ENCODE measurements around the gene ZBBX. TPM values are rescaled to one million over a fixed set of nuclear protein-coding genes. Genes with fewer than 3 reads are reported as not detected.
A peak's percentile ranks its signal among the peaks of the same experiment; 100 is the strongest.
"Not testable (repeated sequence)": the region's sequence is repeated elsewhere in the genome, so short reads cannot be mapped to it uniquely, and the experiment has no call there.

ZBBX gene, protein sequence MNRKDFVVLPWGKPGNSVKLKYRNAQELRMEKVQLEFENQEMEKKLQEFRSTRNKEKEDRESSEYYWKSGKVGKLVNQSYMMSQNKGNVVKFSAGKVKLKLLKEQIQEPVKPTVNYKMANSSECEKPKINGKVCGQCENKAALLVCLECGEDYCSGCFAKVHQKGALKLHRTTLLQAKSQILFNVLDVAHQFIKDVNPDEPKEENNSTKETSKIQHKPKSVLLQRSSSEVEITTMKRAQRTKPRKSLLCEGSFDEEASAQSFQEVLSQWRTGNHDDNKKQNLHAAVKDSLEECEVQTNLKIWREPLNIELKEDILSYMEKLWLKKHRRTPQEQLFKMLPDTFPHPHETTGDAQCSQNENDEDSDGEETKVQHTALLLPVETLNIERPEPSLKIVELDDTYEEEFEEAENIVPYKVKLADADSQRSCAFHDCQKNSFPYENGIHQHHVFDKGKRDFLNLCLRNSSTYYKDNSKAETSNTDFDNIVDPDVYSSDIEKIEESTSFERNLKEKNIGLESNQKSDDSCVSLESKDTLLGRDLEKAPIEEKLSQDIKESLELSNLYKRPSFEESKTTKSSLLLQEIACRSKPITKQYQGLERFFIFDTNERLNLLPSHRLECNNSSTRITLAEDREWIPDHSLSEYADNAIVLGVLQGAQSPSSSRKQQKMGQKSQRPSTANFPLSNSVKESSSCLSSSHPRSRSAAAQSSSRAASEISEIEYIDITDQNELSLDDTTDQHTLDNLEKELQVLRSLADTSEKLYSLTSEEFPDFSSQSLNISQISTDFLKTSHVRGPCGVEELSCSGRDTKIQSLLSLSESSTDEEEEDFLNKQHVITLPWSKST
- total RNA-seq (not detected), polyA plus RNA-seq (not detected)

DNA sequence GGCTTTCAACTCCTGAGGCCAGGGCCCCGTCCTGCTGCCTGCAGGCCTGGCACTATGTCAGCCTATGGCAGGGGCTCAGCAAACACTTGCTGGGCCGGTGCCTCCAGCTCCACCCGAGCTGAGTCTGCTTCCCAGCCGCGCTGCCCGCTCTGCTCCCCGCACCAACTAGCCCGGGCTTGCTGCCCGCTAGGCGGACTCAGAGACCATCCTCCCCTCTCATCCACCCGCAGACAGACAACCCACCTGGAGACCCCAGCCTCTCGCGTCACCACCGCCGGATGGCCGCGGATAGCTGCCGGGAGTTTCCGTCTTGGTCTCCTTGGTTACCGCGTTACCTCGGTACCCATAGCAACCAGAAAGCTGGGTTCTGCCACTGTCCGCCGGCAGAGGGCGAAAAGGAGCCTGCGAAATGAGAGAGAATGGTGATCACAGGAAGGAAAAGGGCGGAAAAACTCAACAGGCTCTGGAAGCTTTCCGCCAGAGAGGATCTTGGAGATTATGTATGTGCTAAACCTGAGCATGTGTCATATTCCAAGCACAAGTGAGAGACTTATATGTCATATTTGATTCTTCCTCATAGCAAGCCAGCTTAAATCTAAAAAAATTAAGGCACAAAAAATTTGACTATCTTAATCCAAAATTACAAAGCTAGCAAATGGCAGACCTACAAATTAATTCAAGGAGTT lies at the start of gene ZBBX:
Gene ZBBX (minus strand): TSS at position 294 of the 686 bp plus-strand sequence. CDS start 7,396 bp downstream, outside the sequence.
- DNase-seq (peak; percentile 62 to 81 (median 79)), ATAC-seq (ENCODE audit: low read depth in 2 of 2) (peak; percentile 82 to 83)
- Histone ChIP-seq H3K27ac (ENCODE audit: insufficient read depth, low read length, poor library complexity, severe bottlenecking) (no peak within 1 kb of the TSS), H3K36me3 (ENCODE audit: control insufficient read depth, insufficient read depth, low read length) (no peaks in the 10 kb centered on the region), H3K27me3 (ENCODE audit: control insufficient read depth, insufficient read depth, low read length) (no peaks in the 10 kb centered on the region), H3K4me3 (ENCODE audit: low read depth, low read length) (peak within 1 kb of the TSS; percentile 4), H3K9me3 (ENCODE audit: control insufficient read depth in 2 of 2, low read length in 2 of 2) (no peaks in the 10 kb centered on the region), H3K4me1 (ENCODE audit: control insufficient read depth, insufficient read depth, low read length, poor library complexity, severe bottlenecking) (peaks cover 7% of the 10 kb centered on the region)
- Mint-ChIP-seq H3K27ac (peak within 1 kb of the TSS in 2 of 3 donors; percentile 12 to 60), H3K4me3 (peak within 1 kb of the TSS in 3 of 4 donors; percentile 5 to 84 (median 78)), H3K27me3 (peaks cover 6% of the 10 kb centered on the region), H3K9me3 (peaks cover 0 to 1% (median 0%) of the 10 kb centered on the region in 7 donors), H3K4me1 (peaks cover 0 to 9% (median 8%) of the 10 kb centered on the region in 4 donors), H3K36me3 (no peaks in the 10 kb centered on the region)

DNA sequence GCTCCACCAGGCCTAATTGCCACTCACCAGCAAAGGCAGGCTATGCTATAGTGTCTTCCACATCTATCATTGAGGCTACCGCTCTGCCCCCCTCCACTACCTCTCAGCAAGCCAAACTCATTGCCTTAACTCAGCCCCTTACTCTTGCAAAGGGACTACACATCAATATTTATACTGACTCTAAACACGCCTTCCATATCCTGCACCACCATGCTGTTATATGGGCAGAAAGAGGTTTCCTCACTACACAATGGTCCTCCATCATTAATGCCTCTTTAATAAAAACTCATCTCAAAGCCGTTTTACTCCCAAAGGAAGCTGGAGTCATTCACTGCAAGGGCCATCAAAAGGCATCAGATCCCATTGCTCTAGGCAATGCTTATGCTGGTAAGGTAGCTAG lies 46.9 kb upstream of the ZBBX start:
- not testable (repeated sequence) for H3K4me3 Mint-ChIP-seq; H3K9me3 ChIP-seq (ENCODE audit: control insufficient read depth in 2 of 2, low read length in 2 of 2); H3K9me3 Mint-ChIP-seq; H3K27ac ChIP-seq (ENCODE audit: insufficient read depth, low read length, poor library complexity, severe bottlenecking); H3K4me1 ChIP-seq (ENCODE audit: control insufficient read depth, insufficient read depth, low read length, poor library complexity, severe bottlenecking); H3K36me3 Mint-ChIP-seq; H3K27me3 ChIP-seq (ENCODE audit: control insufficient read depth, insufficient read depth, low read length); H3K4me1 Mint-ChIP-seq; H3K27ac Mint-ChIP-seq; H3K36me3 ChIP-seq (ENCODE audit: control insufficient read depth, insufficient read depth, low read length); ATAC-seq (ENCODE audit: low read depth in 2 of 2); H3K27me3 Mint-ChIP-seq; H3K4me3 ChIP-seq (ENCODE audit: low read depth, low read length); DNase-seq

DNA sequence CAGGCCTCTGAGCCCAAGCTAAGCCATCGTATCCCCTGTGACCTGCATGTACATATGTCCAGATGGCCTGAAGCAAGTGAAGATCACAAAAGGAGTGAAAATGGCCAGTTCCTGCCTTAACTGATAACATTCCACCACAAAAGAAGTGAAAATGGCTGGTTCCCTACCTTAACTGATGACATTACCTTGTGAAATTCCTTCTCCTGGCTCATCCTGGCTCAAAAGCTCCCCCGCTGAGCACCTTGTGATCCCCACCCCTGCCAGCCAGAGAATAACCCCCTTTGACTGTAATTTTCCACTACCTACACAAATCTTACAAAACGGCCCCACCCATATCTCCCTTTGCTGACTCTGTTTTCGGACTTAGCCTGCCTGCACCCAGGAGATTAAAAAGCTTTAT lies 42.3 kb upstream of the ZBBX start:
- not testable (repeated sequence) for H3K9me3 ChIP-seq (ENCODE audit: control insufficient read depth in 2 of 2, low read length in 2 of 2); H3K36me3 Mint-ChIP-seq; H3K27ac Mint-ChIP-seq; DNase-seq; H3K27me3 ChIP-seq (ENCODE audit: control insufficient read depth, insufficient read depth, low read length); H3K4me1 ChIP-seq (ENCODE audit: control insufficient read depth, insufficient read depth, low read length, poor library complexity, severe bottlenecking); ATAC-seq (ENCODE audit: low read depth in 2 of 2); H3K27ac ChIP-seq (ENCODE audit: insufficient read depth, low read length, poor library complexity, severe bottlenecking); H3K4me3 Mint-ChIP-seq; H3K4me1 Mint-ChIP-seq; H3K36me3 ChIP-seq (ENCODE audit: control insufficient read depth, insufficient read depth, low read length); H3K4me3 ChIP-seq (ENCODE audit: low read depth, low read length); H3K9me3 Mint-ChIP-seq; H3K27me3 Mint-ChIP-seq

DNA sequence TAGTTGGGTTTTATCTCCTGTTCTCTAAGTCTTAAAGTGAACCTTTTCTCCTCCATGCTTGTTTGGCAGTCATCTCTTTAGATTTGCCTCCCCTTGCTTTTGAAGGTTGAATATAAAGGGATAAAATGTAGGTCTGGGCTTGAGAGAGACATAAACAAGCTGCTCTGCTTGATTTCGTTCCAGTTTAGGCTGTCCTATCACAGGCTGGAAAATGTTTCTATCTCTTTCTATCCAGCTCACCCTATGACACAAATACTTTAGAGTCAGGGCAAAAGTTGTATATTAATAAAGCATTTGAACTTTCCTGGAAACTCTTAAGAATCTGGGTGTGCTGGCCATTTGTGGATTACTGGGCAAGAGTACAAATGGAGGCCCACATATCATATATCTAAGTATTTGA lies 29.5 kb upstream of the ZBBX start:
- no peaks in the 10 kb centered on the region for H3K36me3 ChIP-seq (ENCODE audit: control insufficient read depth, insufficient read depth, low read length)
- H3K4me3 Mint-ChIP-seq: no peak overlapping the region
- DNase-seq: no peak
- no peak overlapping the region for H3K27ac ChIP-seq (ENCODE audit: insufficient read depth, low read length, poor library complexity, severe bottlenecking)
- no peak overlapping the region for H3K4me3 ChIP-seq (ENCODE audit: low read depth, low read length)
- no peaks in the 10 kb centered on the region for H3K9me3 ChIP-seq (ENCODE audit: control insufficient read depth in 2 of 2, low read length in 2 of 2)
- H3K4me1 ChIP-seq (ENCODE audit: control insufficient read depth, insufficient read depth, low read length, poor library complexity, severe bottlenecking): no peaks in the 10 kb centered on the region
- H3K27ac Mint-ChIP-seq: no peak overlapping the region
- H3K4me1 Mint-ChIP-seq: no peaks in the 10 kb centered on the region
- H3K27me3 Mint-ChIP-seq: no peaks in the 10 kb centered on the region
- H3K9me3 Mint-ChIP-seq: peaks cover 0 to 3% (median 0%) of the 10 kb centered on the region in 7 donors
- H3K27me3 ChIP-seq (ENCODE audit: control insufficient read depth, insufficient read depth, low read length): no peaks in the 10 kb centered on the region
- H3K36me3 Mint-ChIP-seq: no peaks in the 10 kb centered on the region
- ATAC-seq (ENCODE audit: low read depth in 2 of 2): no peak

DNA sequence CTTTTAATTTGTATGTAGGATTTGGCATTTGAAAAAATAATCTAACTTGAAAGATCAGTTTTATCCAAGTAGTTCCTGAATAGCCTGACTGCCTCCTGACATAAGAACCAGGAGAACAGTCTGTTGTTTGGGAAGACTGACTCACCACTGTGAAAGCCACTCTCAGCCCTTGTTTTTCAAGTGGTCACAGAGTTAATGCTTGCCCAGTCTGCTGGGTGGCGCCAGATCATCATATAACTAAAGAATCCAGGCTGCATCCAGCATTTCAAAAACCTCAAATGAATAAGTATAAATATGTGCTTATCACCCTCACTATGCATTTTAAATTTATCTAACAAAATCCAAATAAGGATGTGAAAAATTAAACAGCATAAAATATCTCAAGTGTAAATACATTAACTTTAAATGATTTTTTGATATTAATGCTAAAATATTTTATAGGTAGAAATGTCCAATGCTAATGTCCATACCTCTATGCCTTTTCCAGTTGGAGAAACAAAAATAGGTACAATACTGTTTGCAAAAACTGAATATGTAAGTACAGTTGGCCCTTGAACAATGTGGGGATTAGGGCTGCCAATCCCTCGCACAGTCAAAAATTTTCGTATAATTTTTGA lies 26.9 kb upstream of the ZBBX start:
- Mint-ChIP-seq H3K4me3 (no peak overlapping the region), H3K36me3 (no peaks in the 10 kb centered on the region), H3K27me3 (no peaks in the 10 kb centered on the region), H3K9me3 (peaks cover 0 to 1% (median 0%) of the 10 kb centered on the region in 7 donors), H3K4me1 (no peaks in the 10 kb centered on the region), H3K27ac (no peak overlapping the region)
- ATAC-seq (ENCODE audit: low read depth in 2 of 2): no peak
- Histone ChIP-seq H3K27me3 (ENCODE audit: control insufficient read depth, insufficient read depth, low read length) (no peaks in the 10 kb centered on the region), H3K36me3 (ENCODE audit: control insufficient read depth, insufficient read depth, low read length) (no peaks in the 10 kb centered on the region), H3K4me3 (ENCODE audit: low read depth, low read length) (no peak overlapping the region), H3K9me3 (ENCODE audit: control insufficient read depth in 2 of 2, low read length in 2 of 2) (no peaks in the 10 kb centered on the region), H3K27ac (ENCODE audit: insufficient read depth, low read length, poor library complexity, severe bottlenecking) (no peak overlapping the region), H3K4me1 (ENCODE audit: control insufficient read depth, insufficient read depth, low read length, poor library complexity, severe bottlenecking) (no peaks in the 10 kb centered on the region)
- DNase-seq: peak in 1 of 3 donors; percentile 8

DNA sequence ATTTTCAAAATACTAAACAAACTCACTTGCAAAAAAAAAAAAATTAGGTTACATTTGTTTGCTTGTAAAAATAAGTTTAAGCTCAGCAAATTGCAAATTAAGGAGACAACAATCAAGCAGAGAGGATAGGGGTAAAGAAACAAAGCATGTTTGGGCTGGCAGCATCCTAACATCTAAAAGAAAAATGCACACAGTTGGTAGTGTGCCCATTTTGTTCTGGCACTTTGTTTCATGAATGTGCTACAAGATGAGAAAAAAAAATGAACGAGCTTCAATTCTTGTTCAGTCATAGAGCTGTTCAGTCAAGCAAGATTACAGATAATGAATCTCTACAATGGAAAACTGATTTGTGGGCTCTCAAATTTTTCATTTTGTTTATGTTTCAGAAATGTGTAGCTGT lies 17.7 kb upstream of the ZBBX start:
- Histone ChIP-seq H3K4me3 (ENCODE audit: low read depth, low read length) (no peak overlapping the region), H3K9me3 (ENCODE audit: control insufficient read depth in 2 of 2, low read length in 2 of 2) (no peaks in the 10 kb centered on the region), H3K4me1 (ENCODE audit: control insufficient read depth, insufficient read depth, low read length, poor library complexity, severe bottlenecking) (no peaks in the 10 kb centered on the region), H3K27me3 (ENCODE audit: control insufficient read depth, insufficient read depth, low read length) (no peaks in the 10 kb centered on the region), H3K27ac (ENCODE audit: insufficient read depth, low read length, poor library complexity, severe bottlenecking) (no peak overlapping the region), H3K36me3 (ENCODE audit: control insufficient read depth, insufficient read depth, low read length) (no peaks in the 10 kb centered on the region)
- ATAC-seq (ENCODE audit: low read depth in 2 of 2) (no peak), DNase-seq (no peak)
- no peaks in the 10 kb centered on the region for H3K36me3 Mint-ChIP-seq
- no peaks in the 10 kb centered on the region for H3K27me3 Mint-ChIP-seq
- H3K4me3 Mint-ChIP-seq: no peak overlapping the region
- no peaks in the 10 kb centered on the region for H3K9me3 Mint-ChIP-seq
- H3K27ac Mint-ChIP-seq: no peak overlapping the region
- H3K4me1 Mint-ChIP-seq: no peaks in the 10 kb centered on the region

DNA sequence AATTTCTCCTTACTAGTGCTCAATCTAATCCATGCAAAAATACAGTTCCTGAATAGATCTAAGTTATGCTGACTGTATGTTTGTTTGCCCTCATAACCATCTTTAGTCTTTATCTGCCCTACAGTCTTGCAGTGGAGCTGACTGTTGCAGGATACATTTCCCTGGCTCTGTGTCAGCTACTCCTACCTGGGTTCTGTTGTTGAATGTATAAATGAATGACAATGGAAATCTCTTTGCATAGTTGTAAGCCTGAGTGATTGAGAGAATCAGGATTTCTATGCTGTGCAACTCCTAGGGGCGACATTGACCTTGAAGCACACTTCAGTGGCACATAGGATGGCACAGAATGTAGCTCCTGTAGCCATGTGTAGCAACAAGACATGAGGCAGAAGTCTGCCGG lies 16.0 kb upstream of the ZBBX start:
- H3K9me3 Mint-ChIP-seq: no peaks in the 10 kb centered on the region
- no peaks in the 10 kb centered on the region for H3K4me1 Mint-ChIP-seq
- Histone ChIP-seq H3K4me1 (ENCODE audit: control insufficient read depth, insufficient read depth, low read length, poor library complexity, severe bottlenecking) (no peaks in the 10 kb centered on the region), H3K9me3 (ENCODE audit: control insufficient read depth in 2 of 2, low read length in 2 of 2) (no peaks in the 10 kb centered on the region), H3K36me3 (ENCODE audit: control insufficient read depth, insufficient read depth, low read length) (no peaks in the 10 kb centered on the region), H3K4me3 (ENCODE audit: low read depth, low read length) (no peak overlapping the region), H3K27ac (ENCODE audit: insufficient read depth, low read length, poor library complexity, severe bottlenecking) (no peak overlapping the region), H3K27me3 (ENCODE audit: control insufficient read depth, insufficient read depth, low read length) (no peaks in the 10 kb centered on the region)
- H3K27me3 Mint-ChIP-seq: no peaks in the 10 kb centered on the region
- no peak overlapping the region for H3K4me3 Mint-ChIP-seq
- ATAC-seq (ENCODE audit: low read depth in 2 of 2) (no peak), DNase-seq (no peak)
- no peaks in the 10 kb centered on the region for H3K36me3 Mint-ChIP-seq
- no peak overlapping the region for H3K27ac Mint-ChIP-seq

Data from CD4-positive, CD25-positive, alpha-beta regulatory T cell (primary cell).